ENCODE data around the gene LUM. TPM values are rescaled to one million over a fixed set of nuclear protein-coding genes. Genes with fewer than 3 reads are reported as not detected.
A peak's percentile ranks its signal among the peaks of the same experiment; 100 is the strongest.
"Not testable (repeated sequence)": the region's sequence is repeated elsewhere in the genome, so short reads cannot be mapped to it uniquely, and the experiment has no call there.

The LUM gene
- total RNA-seq, 1 donor, result 0.27 TPM

DNA sequence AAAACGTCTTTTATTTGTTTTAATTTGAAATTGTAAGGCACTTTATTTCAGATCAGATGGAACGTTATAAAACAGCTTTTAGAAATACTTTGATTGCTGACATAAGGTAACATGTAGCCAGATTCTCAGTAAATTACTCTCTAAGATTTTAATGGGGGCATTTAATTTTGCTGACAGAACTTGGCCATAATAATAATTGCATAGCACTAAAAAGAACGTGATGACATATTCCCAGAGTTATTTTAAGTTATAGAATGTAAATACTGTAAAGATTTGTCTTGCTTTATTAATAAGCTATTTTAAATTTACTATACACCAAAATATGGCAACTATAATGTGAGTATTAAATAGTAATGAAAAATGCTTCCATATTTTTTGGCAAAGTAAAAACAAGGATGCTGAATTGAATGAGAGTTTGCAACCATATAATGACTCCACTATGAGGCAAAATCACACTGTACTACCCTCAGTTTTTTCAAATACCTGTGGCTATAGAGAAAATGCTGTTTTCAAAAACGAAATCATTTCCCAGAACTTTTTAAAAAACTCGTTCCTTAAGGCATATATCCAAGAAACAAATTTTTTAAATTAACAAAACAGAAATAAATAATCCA lies 876 bp downstream of the LUM start:
- DNase-seq (ENCODE audit: low read depth in 2 of 3, low spot score in 2 of 3), result no peak

DNA sequence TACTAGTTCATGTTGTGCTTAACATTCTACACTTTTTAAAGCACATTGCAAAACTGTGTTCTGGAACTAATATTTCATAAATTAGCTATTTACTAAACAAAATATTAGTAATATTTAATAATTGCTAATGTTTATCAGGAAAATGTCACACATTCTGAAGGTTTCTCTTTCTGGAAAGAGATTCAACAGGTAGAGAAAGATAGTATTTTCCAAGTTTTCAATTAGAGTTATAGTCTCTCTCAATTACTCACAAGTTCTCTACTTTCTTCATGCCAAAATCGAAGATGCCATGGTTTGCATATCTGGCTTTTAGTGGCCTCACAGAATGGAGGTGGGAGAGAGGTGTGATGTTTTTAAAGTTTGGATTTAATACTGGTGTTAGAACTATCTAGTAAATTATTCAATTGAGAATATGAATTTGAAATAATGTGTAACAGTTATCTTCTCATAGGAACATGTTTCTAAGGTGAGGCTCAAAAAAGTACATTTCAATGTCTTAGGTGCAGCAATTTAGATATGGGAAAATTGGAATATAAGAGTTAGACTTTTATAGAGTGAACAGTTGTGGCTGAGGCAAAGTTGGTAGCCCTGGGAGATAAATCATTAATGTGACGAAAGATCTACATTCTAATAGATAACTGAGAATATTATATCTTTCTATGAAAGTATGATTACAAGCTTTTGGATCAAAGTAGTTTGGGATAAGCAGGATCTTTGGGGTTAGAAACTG lies 1.5 kb downstream of the LUM start:
- no peak for DNase-seq (ENCODE audit: low read depth in 2 of 3, low spot score in 2 of 3)

DNA sequence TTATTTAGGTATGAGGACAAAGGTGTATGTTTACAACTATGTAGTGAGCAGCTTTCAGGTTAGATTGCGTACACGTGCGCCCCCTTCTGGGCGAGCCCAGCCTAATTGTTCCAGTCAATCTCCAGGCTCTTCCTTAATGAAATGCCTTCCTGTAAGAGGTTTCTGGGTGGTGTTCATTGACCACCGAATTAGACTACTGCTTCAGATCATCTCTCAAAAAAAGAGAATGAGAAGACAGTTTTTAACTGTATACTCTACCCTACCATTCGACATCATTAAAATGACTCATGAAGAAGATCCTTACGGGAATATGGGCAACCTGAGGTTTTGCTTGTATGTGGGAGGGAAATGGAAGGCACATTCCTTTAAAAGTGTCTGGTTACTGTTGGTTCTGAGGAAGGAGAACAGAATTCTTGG lies 2.1 kb downstream of the LUM start:
- DNase-seq (ENCODE audit: low read depth in 2 of 3, low spot score in 2 of 3), result peak in 2 of 3 donors; percentile 52 to 79

DNA sequence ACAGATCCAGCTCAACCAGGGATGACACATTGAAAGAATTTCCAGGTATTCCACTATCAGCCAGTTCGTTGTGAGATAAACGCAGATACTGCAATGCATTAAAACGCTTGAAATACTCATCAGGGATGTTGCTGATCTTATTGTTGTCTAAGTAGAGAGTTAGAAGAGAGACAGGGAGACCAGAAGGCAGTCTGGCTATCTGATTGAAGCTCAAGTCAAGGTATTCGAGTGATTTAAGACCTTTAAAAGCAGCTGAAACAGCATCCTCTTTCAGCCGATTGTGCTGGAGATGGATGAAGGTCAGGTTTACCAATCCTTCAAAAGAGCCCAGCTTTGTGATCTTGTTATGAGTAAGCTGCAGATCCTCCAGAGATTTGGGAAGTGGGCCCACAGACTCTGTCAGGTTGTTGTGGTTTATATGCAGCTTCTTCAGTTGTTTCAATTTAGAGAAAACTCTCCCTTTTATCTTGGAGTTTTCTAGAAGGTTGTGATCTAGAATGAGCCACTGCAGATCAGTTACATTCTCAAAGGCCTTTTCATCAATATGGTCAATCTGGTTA lies 3.0 kb downstream of the LUM start:
- no peak for DNase-seq (ENCODE audit: low read depth in 2 of 3, low spot score in 2 of 3)

DNA sequence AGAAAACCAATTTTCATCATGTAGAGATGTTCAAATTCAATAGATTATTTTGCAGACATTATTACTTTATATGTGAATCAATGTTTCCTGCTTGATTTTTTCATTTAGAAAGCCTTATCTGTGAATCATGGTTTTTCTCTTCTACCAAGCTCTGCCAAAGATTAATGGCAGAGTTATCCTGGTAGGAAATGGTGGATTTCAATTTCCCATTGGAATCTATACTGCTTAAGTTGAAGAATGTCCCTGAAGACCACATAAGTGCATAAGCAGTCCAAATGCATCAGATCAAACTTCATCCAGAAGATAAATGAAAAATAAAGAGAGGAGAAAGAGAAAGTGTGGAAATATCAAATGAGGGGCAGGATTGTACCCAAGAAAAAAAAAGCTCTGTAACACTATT lies 5.0 kb downstream of the LUM start:
- DNase-seq (ENCODE audit: low read depth in 2 of 3, low spot score in 2 of 3), result no peak

DNA sequence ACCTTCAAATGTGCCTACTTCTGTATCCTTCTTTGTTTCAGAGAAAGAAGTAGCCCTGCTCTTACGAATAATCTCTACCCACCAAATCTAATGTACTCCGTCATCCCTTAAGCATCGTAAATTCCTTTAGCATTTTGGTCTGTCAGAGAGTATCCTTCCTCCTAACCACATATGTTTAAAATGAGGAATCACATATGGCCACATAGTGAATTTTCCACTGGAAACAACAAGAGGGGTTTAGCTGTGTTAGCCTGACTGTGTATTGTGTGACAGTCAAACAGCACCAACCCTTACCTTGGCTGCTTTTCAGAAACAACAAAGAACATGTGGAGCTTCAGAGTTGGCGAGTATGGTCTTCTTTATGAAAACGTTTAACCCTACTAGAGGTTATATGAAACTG lies 5.5 kb downstream of the LUM start:
- peak in 1 of 3 donors; percentile 47 for DNase-seq (ENCODE audit: low read depth in 2 of 3, low spot score in 2 of 3)

DNA sequence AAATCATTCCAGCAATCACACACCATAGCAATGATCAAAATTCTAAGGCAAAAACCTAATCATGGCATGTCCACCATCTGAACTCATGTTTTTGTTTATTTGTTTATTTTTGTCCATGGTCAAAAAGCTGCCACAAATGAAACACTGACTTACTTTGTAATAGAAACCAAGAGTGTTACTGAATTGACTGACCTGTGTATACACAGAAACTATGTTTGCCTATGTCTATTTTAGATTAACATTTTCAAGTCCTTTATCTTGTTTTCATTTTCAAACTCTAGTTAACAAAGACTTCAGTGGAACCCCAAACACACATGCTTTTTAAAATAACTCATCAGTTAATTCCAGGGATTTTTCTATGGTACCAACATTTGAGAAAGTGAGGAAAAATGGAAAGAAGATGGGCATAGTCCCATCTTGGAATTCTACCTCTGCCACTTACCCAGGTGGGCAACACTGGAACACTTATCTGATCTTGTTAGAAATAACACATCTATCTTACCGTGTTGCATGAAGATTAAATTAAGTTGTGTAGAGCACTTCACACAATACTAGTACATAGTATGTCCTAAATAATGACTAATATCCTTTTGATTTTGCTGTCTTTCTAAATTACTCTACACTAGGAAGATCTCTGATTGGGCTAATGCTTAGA lies 6.4 kb downstream of the LUM start:
- no peak for DNase-seq (ENCODE audit: low read depth in 2 of 3, low spot score in 2 of 3)

DNA sequence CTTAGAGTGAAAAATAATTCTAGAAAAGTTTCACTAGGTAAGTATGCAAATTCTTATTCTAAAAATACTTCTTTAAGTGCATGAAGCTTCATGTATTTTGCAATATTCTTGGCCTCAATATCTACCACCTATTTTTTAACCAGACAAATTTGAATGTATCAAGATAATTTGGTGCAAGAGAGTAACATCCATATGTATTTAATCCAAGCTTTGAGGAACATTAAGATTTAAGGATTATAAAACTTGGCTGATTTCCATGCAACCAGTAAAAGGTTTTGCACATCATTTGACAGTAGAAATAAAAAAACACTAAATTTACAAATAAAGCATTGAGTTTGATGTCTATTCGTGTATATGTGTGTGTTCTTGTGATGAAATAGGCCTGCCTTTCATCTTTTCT lies 7.7 kb downstream of the LUM start:
- no peak for DNase-seq (ENCODE audit: low read depth in 2 of 3, low spot score in 2 of 3)

DNA sequence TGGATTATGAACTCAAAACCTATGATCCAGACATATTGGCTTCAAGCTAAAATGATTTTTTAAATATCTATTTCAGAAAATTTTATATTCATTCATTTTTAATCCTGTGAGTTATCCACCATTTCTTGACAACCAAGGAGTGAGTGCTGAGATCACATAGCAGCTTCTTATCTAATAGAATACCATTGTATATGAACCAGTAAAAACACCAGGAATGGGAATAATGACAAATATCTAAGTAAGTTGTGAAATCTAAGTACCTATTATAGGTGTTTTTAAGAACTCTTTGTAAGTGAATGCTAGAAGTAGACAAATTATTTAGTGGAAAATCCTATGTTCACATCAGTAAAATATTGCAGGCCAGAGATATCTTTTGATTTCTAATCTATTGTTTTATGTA lies 8.2 kb downstream of the LUM start:
- DNase-seq (ENCODE audit: low read depth in 2 of 3, low spot score in 2 of 3), result no peak

DNA sequence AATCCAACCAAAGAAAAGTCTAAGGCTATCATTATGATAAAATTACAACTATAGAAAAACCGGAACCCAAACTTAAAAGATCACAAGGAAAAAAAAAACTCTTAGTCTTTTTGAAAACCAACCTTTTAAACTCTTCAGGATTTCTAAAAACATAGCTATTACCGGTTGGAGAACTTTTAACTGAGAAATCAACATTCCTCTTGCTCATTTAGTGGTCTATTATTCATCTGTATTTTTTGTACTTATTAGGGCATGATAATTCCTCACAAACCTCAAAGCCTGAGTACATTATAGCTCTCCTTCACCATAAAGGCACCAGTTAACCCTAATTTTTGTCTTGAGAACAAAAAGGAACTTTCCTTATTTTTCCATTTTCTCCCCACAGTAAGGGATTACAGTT lies 10.4 kb downstream of the LUM start:
- no peak for DNase-seq (ENCODE audit: low read depth in 2 of 3, low spot score in 2 of 3)

DNA sequence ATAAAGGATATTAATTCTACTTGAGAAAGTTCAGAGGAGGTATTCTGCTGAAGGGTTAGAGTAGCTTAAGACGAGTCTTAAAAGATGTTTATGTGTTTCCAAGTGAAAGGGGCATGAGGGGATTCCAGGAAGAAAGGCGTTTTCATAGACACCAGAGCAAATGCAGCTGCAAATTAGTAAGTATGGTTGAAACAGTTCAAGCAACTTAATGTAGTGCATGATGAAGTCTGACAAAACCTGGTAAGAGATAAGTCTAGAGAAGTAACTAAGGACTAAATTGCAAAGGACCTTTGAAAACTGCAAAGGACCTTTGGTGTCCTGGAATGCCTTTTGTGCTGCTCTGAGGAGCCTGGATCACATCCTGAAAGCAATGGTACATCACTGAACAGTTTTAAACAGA lies 11.5 kb downstream of the LUM start:
- DNase-seq (ENCODE audit: low read depth in 2 of 3, low spot score in 2 of 3), result no peak

DNA sequence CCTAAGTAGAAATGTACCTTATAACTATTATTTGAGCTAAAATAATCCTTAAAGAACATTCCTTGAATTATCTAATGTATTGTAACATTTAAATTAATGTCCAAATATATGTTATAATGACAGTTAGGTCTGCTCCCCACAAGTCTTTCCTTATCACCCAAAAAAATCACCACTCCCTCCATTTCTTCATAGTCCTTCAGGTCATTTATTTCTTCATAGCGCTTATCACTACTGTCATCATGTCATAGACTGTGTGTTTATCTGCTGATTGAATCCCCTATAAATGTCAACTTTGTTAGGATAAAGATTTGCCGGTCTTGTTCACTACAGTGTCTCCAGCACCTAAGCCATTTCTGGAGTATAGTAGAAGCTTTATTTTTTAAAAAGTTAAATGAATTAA lies 12.0 kb downstream of the LUM start:
- DNase-seq (ENCODE audit: low read depth in 2 of 3, low spot score in 2 of 3), result no peak

DNA sequence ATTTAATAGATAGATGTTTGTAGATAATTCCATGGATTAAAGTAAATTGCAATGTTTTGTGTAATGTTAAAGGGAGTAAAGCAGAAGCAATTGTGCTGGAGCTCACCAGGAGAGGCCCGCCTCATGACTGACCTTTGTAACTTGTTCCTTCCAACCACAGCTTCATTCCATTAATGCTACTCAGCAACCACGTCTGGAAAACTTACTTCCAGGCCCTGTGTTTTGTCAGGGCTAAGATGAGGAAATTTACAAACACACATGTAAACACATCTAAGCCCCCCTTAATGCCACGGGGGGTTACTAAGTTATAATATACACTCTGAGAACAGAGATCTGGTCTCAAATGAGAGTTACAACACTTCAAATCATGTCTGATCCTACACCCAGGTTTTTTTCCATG lies 12.4 kb downstream of the LUM start:
- DNase-seq (ENCODE audit: low read depth in 2 of 3, low spot score in 2 of 3), result no peak

DNA sequence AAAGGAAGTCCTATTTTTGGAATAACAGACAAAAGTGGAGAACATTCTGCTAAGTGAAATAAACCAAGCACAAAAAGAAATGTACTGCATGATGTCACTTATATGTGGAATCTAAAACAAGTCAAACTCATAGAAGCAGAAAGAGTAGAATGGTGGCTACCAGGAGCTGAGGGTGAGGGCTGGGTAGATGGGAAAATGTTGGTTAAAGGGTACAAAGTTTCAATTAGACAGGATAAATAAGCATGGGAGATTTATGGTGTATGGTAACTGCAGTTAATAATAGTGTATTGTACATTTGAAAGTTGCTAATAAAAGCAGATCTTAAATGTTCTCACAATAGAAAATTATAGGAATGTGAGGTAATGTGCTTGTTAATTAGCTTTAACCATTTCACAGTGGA lies 12.8 kb downstream of the LUM start:
- DNase-seq (ENCODE audit: low read depth in 2 of 3, low spot score in 2 of 3), result no peak

DNA sequence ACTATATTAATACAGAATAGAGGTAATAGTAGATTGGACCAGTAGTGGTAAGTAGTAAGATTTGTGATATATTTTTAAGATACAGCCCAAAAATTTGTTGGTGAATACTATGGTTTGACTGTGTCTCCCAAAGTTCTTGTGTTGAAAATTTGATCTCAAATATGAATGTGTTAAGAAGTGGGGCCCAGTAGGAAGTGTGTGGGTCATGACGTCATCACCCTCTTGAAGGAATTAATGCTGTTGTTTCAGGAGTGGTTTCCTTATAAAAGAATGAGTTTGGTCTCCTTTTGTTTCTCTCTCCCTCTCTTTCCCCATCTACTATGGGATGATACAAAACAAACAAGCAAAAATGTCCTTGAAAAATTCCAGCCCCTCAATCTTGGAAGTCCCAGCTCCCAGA lies 16.3 kb downstream of the LUM start:
- DNase-seq (ENCODE audit: low read depth in 2 of 3, low spot score in 2 of 3), result no peak

DNA sequence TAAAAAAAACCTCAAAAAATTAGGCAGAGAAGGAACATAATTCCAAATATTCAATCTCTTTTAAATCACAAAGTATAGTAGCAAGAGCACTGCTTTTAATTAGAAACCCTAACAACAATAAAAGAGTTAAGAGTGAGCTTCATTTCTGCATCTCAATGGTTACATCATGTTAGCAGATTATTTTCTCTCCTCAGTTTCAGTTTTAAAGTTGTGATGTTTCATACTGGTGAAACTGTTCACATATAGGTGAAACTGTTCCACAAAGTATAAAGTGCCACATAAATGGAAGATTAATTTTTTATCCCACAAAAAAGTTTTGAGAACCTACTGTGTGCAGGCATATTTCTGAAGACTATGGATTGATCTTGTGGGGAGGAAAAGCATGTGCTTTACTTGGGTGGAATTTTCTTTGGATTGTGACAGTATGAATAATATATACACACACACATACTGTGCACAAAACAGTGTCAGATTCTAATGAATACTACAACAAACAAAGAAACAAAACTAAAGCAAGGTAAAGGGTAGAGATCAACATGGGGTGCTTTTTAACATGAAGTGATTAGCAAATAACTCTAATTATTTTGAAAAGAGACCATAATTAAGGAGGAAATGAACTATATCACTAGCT lies 17.1 kb downstream of the LUM start:
- no peak for DNase-seq (ENCODE audit: low read depth in 2 of 3, low spot score in 2 of 3)

DNA sequence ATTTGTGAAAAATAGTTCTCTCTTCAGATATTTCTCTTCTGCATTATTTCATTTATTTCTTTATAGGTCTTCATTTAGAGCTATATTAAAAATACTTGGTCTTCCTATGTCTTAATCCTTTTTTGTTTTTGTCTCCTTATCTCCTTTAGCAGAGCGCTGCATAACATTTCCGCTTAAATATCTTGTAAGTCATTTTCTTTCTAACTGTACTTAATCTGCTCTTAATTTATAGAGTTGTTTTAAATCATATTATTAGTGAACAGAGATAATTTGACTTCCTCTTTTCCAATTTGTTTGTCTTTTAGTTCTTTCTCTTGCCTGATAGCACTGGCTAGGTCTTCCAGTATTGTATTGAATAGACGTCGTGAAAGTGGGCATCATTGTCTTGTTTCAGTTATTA lies 18.0 kb downstream of the LUM start:
- peak in 1 of 3 donors; percentile 72 for DNase-seq (ENCODE audit: low read depth in 2 of 3, low spot score in 2 of 3)

DNA sequence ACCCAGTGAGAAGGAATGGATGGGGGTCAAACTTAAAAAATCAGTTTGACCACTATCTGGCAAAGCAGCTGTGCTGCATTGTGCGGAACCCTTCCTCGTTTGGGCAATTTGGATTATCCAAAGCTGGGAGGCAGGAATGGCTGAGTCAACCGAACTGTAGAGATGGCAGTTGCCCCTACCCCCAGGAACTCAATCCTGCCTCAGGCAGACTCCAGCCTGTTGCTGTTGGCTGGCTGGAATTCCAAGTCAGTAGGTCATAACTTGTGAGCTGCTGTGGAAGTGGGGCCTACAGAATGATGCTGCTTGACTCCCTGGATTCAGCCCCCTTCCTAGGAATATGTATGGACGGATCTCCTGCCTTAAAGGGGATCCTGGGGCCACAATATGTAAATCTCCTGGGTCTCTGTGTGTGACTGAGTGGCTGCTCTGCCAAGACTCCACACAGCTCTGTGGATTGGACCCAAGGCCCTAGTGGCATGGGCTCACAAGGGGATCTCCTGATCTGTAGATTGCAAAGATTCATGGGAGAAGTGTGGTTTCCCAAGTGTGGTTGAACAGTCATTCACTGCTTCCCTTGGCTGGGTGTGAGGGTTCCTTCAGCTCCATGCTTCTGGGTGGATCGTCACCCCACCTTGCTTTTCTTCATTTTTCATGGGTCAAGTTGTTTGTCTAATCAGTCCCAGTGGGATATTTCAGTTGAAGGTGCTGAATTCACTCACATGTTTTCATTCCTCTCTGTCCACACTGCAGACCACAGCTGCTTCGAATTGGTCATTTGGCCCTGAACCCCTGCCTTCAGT lies 19.2 kb downstream of the LUM start:
- DNase-seq (ENCODE audit: low read depth in 2 of 3, low spot score in 2 of 3), result no peak

DNA sequence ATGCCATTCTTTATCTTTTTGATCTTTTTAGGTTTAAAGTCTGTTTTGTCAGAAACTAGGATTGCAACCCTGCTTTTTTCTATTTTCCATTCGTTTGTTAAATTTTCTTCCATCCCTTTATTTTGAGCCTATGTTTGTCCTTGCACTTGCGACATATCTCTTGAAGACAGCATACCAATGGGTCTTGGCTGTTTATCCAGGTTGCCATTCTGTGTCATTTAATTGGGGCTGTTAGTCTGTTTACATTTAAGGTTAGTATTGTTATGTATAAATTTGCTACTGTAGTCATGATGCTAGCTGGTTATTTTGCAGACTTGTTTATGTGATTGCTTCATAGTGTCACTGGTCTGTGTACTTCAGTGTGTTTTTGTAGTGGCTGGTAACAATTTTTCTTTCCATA lies 21.3 kb downstream of the LUM start:
- DNase-seq (ENCODE audit: low read depth in 2 of 3, low spot score in 2 of 3), result not testable (repeated sequence)

DNA sequence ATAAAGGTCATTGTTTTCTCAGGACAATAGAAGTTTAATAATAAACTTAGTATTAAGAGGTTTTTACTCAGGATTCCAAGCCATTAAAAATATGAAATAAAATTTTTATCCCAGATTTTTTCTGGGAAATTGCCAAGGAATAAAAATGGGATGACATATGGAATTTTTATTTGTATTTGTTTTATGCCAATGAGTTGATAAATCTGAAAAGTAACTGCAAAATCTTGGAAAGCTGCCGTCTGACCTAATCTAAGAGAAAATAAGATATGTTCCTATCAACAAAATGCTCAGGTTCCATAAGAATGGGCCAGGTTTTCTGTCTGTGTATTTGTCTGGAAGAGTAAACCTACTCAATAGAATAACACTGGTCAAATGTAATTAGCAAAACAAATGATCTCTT lies 31.3 kb downstream of the LUM start:
- DNase-seq (ENCODE audit: low read depth in 2 of 3, low spot score in 2 of 3), result no peak

DNA sequence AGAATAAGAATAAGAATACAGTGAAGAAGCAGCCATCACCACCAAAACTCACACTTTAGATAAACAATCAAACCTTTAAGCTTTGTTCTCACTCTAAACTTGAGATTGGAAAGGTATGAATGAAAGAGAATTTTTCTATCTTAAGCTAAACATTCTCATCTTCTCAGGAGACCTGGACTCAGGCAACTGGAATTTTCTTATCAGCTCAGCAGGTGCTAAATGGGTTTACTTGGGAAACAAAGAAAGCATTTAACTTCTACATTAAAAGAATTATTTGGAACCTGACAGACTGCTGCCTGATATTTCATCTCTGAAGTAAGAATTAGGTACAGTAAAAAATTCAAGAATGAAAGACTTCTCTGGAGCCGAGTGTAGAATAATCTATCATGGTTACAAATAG lies 32.8 kb downstream of the LUM start:
- DNase-seq (ENCODE audit: low read depth in 2 of 3, low spot score in 2 of 3), result no peak
